Stimulated activated CD4-positive, alpha-beta T cell treated with anti-CD3 and anti-CD28 coated beads, Interleukin-12 subunit alpha, Interleukin-12 subunit beta, amount 100 ng/mL, for 24 hours (primary cell): ENCODE data around the gene TMEM245.
"Not testable (repeated sequence)": the region's sequence is repeated elsewhere in the genome, so short reads cannot be mapped to it uniquely, and the experiment has no call there.

Source experiments
- DNase-seq, 2 experiments: peaks; one replicate each; pipeline ENCODE4 v3.0.0-alpha.2; 2020; ENCODE audit warnings: low read depth in 2 of 2

Gene TMEM245

DNA sequence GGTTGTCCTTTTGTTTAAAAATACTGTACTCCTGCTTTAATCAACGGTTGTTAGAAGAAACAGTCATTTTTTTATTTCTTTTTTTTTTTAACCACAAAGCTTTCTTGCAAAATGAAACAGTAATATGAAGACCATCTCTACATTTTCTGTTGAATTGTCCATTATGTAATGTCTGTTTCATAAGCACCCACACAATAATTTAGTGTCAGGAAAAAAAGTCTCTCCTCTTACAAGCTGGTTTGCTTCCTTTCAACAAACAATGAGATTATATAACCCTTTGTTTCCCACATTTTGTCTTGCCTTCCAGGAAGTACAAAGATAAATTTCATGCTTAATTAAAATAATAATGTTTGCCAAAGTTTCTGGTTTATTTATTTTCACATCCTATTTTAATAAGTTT is 123.1 kb downstream of the TMEM245 start:
- no peak for DNase-seq

DNA sequence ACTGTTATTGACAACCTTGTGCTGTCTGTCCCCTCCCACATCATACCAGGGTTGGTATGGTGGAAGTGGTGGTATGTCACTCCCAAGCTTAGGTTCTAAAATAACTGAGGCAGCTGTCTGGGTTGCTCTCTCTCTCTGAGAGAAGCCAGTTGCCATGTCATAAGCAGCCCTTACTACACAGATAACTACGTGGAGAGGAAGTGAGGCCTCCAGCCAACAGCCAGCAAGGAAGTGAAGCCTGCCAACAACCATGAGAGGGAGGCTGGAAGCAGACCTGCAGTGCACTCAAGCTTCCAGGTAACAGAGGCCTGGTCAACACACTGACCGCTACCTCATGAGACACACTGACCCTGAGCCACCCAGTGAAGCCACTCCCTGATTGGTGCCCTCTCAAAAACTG is 125.1 kb downstream of the TMEM245 start:
- DNase-seq: no peak

DNA sequence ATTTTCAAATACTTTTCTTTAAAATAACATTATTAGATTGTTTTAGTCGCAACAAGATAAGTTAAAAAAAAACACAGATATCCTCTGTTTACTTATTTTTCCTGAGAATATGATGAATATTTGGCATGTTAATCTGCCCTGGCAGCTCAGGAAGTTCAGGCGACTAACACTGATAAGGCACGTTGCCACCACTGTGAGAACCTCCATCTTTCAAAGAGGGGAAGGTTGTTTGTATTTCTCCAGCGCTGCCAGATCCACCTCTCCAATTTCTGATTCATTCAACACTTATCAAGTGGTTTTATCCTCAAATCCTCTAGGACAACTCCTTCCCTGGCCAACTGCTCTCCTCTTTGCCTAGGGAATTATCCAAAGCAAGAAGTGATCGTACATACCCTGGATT is 128.3 kb downstream of the TMEM245 start:
- no peak for DNase-seq

DNA sequence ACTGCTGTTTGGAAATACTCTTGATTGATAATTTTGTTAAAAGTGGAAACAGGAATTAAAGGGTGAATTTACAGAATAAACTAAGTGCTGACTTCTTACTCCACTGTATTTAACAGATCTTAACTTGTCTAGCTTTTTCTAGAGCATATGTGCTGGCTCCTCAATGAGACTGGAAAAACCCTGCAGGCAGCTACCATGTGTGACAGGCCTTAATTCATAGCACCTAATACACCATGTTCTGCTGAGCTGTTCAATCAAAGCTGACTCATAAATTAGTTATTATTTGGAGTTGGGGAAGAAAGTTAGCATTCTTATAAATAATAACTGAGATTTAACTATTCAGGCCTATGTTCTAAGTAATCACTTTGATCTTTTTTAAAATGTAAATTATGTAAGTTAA is 135.9 kb downstream of the TMEM245 start:
- no peak for DNase-seq

DNA sequence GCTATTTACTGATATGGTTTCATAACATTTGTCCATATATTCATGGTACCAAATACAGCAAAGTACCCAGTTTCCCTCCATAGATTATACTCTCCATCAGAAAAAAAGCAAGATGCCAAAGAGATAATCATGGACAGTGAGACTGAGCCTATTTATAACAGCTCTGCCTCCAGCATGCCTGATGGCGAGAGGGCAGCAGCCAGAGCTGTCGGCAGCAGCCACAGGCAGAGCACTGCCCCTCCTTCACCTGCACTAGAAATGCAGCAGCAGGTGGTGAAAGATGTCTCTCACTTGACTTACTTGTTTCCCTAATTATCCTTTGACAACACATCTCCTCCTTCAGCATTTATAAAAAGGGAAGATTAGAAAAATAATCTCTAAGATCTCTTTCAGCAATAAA is 138.9 kb downstream of the TMEM245 start:
- no peak for DNase-seq

DNA sequence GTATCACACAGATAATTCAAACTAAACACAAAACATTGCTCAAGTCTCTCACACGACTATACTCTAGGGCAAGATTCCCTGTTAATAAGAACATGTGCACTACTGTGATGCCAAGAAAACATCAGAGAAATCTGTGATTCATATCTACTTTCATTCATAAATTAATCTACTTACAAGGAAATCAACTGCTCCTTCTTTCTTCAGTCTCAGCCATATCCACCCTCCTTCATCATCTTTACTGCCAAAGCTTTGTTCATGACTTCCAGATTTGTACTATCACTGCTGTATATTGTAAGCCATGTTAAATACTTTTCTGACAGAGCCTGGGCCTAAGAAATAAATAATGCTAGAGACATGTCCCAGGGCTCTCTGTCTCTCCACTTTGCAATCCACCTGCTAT is 141.5 kb downstream of the TMEM245 start:
- no peak for DNase-seq

DNA sequence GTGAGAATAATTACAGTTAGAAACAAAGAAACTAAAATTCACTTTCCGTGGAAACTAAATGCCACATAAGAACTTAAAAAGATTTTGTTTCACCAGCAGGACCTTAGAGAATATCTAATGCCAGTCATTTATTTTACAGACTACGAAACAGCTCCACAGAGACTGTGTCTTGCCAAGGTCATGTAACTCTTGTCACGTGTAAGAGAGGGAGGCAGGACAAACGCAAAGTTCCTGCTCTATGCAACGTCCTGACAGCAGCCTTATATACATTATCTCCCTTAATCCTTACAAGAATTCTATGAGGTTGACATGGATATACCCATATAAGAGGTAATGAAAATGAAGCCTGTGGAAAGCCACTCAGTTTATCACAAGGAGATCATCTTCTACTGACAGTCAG is 145.9 kb downstream of the TMEM245 start:
- DNase-seq: no peak

DNA sequence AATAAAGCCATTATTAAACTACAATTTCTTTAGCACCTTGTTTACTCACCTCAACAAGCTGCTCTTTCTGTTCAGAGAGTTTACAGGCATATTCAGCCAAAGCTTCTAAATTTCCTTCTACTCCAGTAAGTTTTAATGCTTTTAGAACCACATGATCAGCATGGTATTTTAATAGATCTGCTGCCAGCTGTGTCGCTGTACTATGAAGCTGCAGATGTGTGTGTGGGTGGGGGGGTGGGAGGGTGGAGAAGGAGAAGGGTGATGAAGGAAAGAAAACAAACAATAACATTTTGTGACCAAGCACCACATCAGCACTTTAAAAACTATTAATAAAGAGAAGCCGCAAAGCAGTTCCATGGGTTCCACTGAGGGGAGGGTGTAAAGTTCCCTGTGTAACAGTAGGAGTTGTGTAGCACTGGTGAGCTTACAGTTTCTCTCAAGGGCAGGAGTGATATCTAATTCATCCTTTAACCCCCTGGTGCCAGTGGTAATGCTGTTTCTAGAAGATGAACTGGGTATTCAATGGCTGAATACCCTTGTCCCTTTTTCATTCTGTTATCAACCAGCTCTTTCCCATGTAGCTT is 147.0 kb downstream of the TMEM245 start:
- DNase-seq: no peak

DNA sequence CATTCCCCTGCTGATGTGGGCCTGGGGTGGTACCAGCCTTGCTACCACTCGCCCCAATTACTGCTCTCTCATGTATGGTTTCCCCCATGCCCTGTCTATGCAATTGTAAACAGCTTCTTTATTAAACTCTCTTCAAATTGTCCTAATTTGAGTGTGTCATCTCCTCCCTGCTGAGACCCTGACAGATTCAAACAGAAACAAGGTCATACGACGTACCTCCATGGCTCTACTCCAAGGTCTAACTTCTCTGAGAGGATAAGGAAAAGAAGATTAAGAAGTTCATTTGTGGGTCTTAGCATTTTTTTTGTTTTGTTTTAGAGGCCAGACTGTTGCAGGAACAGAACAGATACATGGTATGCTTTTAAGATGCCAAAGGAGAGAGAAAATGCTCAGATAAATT is 147.6 kb downstream of the TMEM245 start:
- DNase-seq: no peak

DNA sequence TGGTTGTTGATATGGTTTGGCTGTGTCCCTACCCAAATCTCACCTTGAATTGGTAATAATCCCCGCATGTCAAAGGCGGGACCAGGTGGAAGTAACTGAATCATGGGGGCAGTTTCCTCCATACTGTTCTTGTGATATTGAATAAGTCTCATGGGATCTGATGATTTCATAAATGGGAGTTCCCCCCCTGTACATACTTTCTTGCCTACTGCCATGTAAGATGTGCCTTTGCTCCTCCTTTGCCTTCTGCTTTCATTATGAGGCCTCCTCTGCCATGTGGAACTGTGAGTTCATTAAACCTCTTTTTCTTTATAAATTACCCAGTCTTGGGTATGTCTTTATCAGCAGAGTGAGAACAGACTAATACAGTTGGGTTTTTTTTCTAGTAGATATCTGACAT is 148.4 kb downstream of the TMEM245 start:
- not testable (repeated sequence) for DNase-seq

DNA sequence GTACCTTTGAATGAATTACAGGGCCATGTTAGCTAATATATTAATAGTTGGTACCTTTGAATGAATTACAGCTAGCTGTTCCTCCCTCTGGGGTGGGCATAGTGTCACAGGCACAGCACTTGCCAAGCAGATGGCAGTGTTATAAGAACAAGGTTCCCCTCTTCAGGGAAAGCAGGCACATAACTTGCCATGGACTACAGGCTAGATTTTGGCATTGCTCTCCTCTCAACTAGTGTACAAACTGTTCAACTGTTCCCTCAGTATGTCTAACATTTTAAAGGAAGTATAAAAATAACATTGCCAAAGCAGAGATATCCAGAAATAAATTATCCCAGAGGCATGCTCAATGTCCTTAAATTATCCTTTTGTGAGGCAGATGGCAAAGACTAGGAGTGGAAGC is 151.8 kb downstream of the TMEM245 start:
- no peak for DNase-seq
